Measurements from ENCODE around the gene ZBTB34. TPM values are rescaled to one million over a fixed set of nuclear protein-coding genes. Genes with fewer than 3 reads are reported as not detected.
A peak's percentile ranks its signal among the peaks of the same experiment; 100 is the strongest.

The ZBTB34 gene
- total and polyA plus RNA-seq, 2 of the 4 experiments (the other 2 are of a cell fraction) = 2.7 to 3.1 TPM

GRCh38 chr9:126842977-126843799 lies 17.3 kb upstream of the ZBTB34 start (continued):
- no peak for TF ChIP-seq MXI1 (IDR thresholded peaks at IDR 0.05; ENCODE audit: borderline replicate concordance, low read depth, low read length)

GRCh38 chr9:126844085-126844484 lies 16.4 kb upstream of the ZBTB34 start:
- H2AK9ac ChIP-seq (replicated peaks; ENCODE audit: low read depth, low read length, poor library complexity) = no peak overlapping the region

More at GRCh38 chr9:126844085-126844484, 16.4 kb upstream of the ZBTB34 start:
- Histone ChIP-seq H3K79me1 (ENCODE audit: low read depth in 1 of 2, low read length in 2 of 2) (peaks cover 0 to 6% of the 10 kb centered on the region in 2 experiments; a peak in 1 of 4 replicates), H4K20me1 (ENCODE audit: insufficient read depth, low read length) (peaks cover 4% of the 10 kb centered on the region; the same call in 1 of the 2 replicates), H3K9me3 (ENCODE audit: control insufficient read depth, insufficient read depth, low read length) (no peaks in the 10 kb centered on the region), H3K4me1 (ENCODE audit: control insufficient read depth, insufficient read depth, low read length) (peaks cover 6% of the 10 kb centered on the region), H3K9ac (ENCODE audit: low read depth, low read length) (no peak overlapping the region), H2BK120ac (ENCODE audit: low read depth, low read length) (no peak overlapping the region), H3K56ac (ENCODE audit: extremely low read depth, insufficient read depth, low read length) (no peak overlapping the region), H2AK5ac (ENCODE audit: low read depth, low read length) (no peak overlapping the region), H3K4ac (ENCODE audit: low read depth, low read length) (no peak overlapping the region), H3K23ac (ENCODE audit: low read depth, low read length) (no peak overlapping the region), H2BK20ac (ENCODE audit: low read depth, low read length) (no peak overlapping the region), H3K14ac (replicated peaks; ENCODE audit: low read depth, low read length) (no peak overlapping the region), H3K27me3 (ENCODE audit: control insufficient read depth, insufficient read depth, low read length) (peaks cover 3% of the 10 kb centered on the region; the same call in 1 of the 2 replicates), H3K4me3 (ENCODE audit: insufficient read depth, low read depth, low read length) (no peak overlapping the region), H4K5ac (ENCODE audit: low read depth, low read length) (no peak overlapping the region), H3K4me2 (ENCODE audit: low read depth, low read length) (peak overlapping the region; percentile 47; the same call in 1 of the 2 replicates), H3K36me3 (ENCODE audit: control insufficient read depth, insufficient read depth, low read length) (peaks cover 2% of the 10 kb centered on the region; the same call in 1 of the 2 replicates), H4K8ac (ENCODE audit: low read depth in 2 of 2, low read length in 2 of 2) (no peak overlapping the region), H3K27ac (ENCODE audit: insufficient read depth, low read length) (no peak overlapping the region), H2AFZ (replicated peaks; ENCODE audit: low read length, poor library complexity) (no peak overlapping the region), H2BK15ac (ENCODE audit: low read depth, low read length) (no peak overlapping the region), H3K18ac (ENCODE audit: low read depth, low read length) (no peak overlapping the region), H4K91ac (ENCODE audit: insufficient read depth, low read depth, low read length) (no peak overlapping the region), H2BK5ac (ENCODE audit: low read depth, low read length, poor library complexity, severe bottlenecking) (no peak overlapping the region), H3K9me1 (ENCODE audit: insufficient read depth, low read length) (peaks cover 3% of the 10 kb centered on the region; the same call in 1 of the 2 replicates)
- ChIA-PET CTCF (interaction anchor here (0.6 kb wide), 1 partner anchor 21 kb away, joined by 3 read pairs; no protein-coding TSS in a partner anchor), POLR2A (ENCODE audit: unreplicated experiment) (no interaction called here)
- dilution Hi-C loops (cut with HindIII; ENCODE audit: low sequenced_read_pairs, unreplicated experiment) (no loop called here), in situ Hi-C loops (cut with MboI; ENCODE audit: low sequenced_read_pairs) (no loop called here), intact Hi-C loops (cut with micrococcal nuclease) (no loop called here)
- DNase-seq = peak; percentile 80
- peak; percentile 85 for ATAC-seq (ENCODE audit: low read depth)
- TF ChIP-seq MXI1 (IDR thresholded peaks at IDR 0.05; ENCODE audit: borderline replicate concordance, low read depth, low read length) (0 out of 2 replicates have a peak, but pooled peaks have one; percentile 31), POLR2A (IDR thresholded peaks at IDR 0.05; ENCODE audit: low read depth, low read length) (no peak), FOS (IDR thresholded peaks at IDR 0.05; ENCODE audit: low read depth, low read length) (peak; percentile 48; the same call in 1 of the 2 replicates), RFX5 (IDR thresholded peaks at IDR 0.05; ENCODE audit: low read depth, low read length) (no peak), USF2 (IDR thresholded peaks at IDR 0.05; ENCODE audit: low read depth, low read length) (no peak)
- no TSS peak for BruUV-seq (replicated peaks)
- WGBS, 2 experiments (ENCODE audit: extremely low coverage in 2 of 2, insufficient read length in 1 of 2) = 8% methylated on average over 3 of the region's 5 CpGs; no CpG with 5 or more reads in 1 of the 2 experiments
